Natural killer cell treated with Interleukin-12 subunit alpha and Interleukin-12 subunit beta and Interleukin-15 and Interleukin-18, amount 100 ng/mL, for 72 hours (primary cell): ENCODE measurements around the gene KLB. TPM values are rescaled to one million over a fixed set of nuclear protein-coding genes. Genes with fewer than 3 reads are reported as not detected.
"Not testable (repeated sequence)": the region's sequence is repeated elsewhere in the genome, so short reads cannot be mapped to it uniquely, and the experiment has no call there.

Experiments used
- ATAC-seq, 2 donors: fragments of 150-1000 bp; cut with Tn5 transposase in 1 of 2; sonication (Bioruptor Pico), chemical (Tn5 transposase) in 1 of 2; 2 replicates each; pipeline ENCODE4 v1.10.0; 2021
- DNase-seq: peaks from one replicate; pipeline ENCODE4 v3.0.0; 2022; ENCODE audit warnings: low spot score
- H3K27ac Mint-ChIP-seq, 2 donors: 1 replicate in 1 of 2; 2 replicates in 1 of 2; pipeline ENCODE4 v1.8.0; 2022; ENCODE audit warnings: mixed read lengths in 2 of 2, mild to moderate bottlenecking in 1 of 2, moderate library complexity in 1 of 2
- H3K27me3 Mint-ChIP-seq, 2 donors: 1 replicate in 1 of 2; 2 replicates in 1 of 2; pipeline ENCODE4 v1.8.0; 2022; ENCODE audit warnings: mixed read lengths in 2 of 2
- H3K36me3 Mint-ChIP-seq: one replicate; pipeline ENCODE4 v1.8.0; 2022; ENCODE audit warnings: mixed read lengths
- H3K4me1 Mint-ChIP-seq, 2 donors: 1 replicate in 1 of 2; 2 replicates in 1 of 2; pipeline ENCODE4 v1.8.0; 2022; ENCODE audit warnings: low read depth in 2 of 2, mixed read lengths in 2 of 2, mild to moderate bottlenecking in 1 of 2
- H3K4me3 Mint-ChIP-seq: one replicate; pipeline ENCODE4 v1.8.0; 2022; ENCODE audit warnings: mixed read lengths
- H3K9me3 Mint-ChIP-seq: 2 replicates; pipeline ENCODE4 v1.8.0; 2022; ENCODE audit warnings: mixed read lengths
- total RNA-seq, 2 donors: library from RNA; stranded (reverse); gene quantifications; one replicate each; pipeline ENCODE4 v1.2.3, GENCODE V29; 2022

The KLB gene
- total RNA-seq, result under 1 TPM in 1 of 2 donors, not detected in 1; 0.05 TPM

GRCh38 chr4:39406763-39407583, at the start of gene KLB:
Gene KLB, plus strand, starts transcription at chr4:39406930. Its CDS starts 20 bp downstream, at chr4:39406950.
- H3K4me3 Mint-ChIP-seq, result no peak within 1 kb of the TSS

GRCh38 chr4:39357002-39357401, 49.7 kb upstream of the KLB start:
- Mint-ChIP-seq H3K9me3 (no peaks in the 10 kb centered on the region), H3K27ac (peak overlapping the region; percentile 64 to 100), H3K4me1 (peaks cover 40 to 51% of the 10 kb centered on the region in 2 donors), H3K36me3 (no peaks in the 10 kb centered on the region), H3K4me3 (peak overlapping the region; percentile 2), H3K27me3 (no peaks in the 10 kb centered on the region)
- ATAC-seq, result no peak
- DNase-seq, result no peak

More at GRCh38 chr4:39406763-39407583, at the start of gene KLB:
- no peak within 1 kb of the TSS for H3K27ac Mint-ChIP-seq
- H3K27me3 Mint-ChIP-seq, result peaks cover 8 to 11% of the 10 kb centered on the region in 2 donors
- no peak for ATAC-seq
- no peaks in the 10 kb centered on the region for H3K36me3 Mint-ChIP-seq
- no peaks in the 10 kb centered on the region for H3K4me1 Mint-ChIP-seq
- no peaks in the 10 kb centered on the region for H3K9me3 Mint-ChIP-seq
- no peak for DNase-seq

DNA sequence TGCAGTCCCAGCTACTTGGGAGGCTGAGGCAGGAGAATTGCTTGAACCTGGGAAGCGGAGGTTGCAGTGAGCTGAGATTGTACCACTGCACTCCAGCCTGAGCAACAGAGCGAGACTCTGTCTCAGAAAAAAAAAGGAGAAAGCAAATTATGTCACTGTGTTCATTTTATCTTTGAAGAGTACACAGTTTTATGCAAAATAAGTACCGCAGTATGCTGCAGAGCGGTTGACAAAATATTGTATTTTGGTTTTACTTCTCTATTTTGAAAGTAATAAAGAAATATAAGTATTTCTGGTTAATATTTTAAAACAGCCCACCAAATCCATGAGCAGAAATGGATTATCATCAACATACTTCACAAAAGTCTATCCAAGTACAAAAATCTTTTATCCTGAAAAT, 46.1 kb upstream of the KLB start:
- peaks cover 26 to 40% of the 10 kb centered on the region in 2 donors for H3K4me1 Mint-ChIP-seq
- H3K27ac Mint-ChIP-seq, H3K4me3 Mint-ChIP-seq, H3K27me3 Mint-ChIP-seq, H3K9me3 Mint-ChIP-seq, H3K36me3 Mint-ChIP-seq, ATAC-seq, DNase-seq: not testable (repeated sequence)

- Mint-ChIP-seq H3K4me1 (peaks cover 29 to 35% of the 10 kb centered on the region in 2 donors), H3K4me3 (peak overlapping the region; percentile 1), H3K9me3 (no peaks in the 10 kb centered on the region), H3K36me3 (no peaks in the 10 kb centered on the region), H3K27ac (peak overlapping the region in 1 of 2 donors; percentile 9), H3K27me3 (no peaks in the 10 kb centered on the region)
- ATAC-seq, result no peak
- DNase-seq, result no peak
These were observed 43.9 kb upstream of the KLB start for GRCh38 chr4:39362827-39363226.

DNA sequence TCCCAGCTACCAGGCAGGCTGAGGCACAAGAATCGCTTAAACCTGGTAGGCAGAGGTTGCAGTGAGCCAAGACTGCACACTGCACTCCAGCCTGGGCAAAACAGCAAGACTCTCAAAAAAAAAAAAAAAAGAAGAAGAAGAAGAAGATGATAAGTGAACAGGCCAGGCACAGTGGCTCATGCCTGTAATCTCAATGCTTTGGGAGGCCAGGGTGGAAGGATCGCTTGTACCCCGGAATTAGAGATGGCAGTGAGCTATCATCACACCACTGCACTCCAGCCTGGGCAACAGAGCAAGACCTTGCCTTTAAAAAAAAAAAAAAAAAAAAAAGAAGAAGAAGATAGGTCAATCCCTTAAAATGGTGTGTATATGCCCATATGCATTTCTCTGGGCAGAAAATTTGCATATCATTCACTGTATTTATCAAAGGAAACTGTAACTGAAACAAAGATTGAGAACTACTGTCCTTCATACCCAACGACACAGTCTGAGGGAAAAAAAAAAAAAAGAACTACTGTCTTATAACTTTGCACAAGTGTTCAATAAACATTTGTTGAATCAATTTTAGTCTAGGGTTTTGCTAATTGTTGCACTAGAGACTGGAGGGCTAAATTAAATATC, 42.8 kb upstream of the KLB start:
- H3K27ac Mint-ChIP-seq, result peak overlapping the region; percentile 48 to 98
- H3K4me1 Mint-ChIP-seq, result peaks cover 25 to 31% of the 10 kb centered on the region in 2 donors
- no peaks in the 10 kb centered on the region for H3K9me3 Mint-ChIP-seq
- no peaks in the 10 kb centered on the region for H3K27me3 Mint-ChIP-seq
- DNase-seq, result no peak
- peak in 1 of 2 donors; percentile 51 for ATAC-seq
- H3K36me3 Mint-ChIP-seq, result no peaks in the 10 kb centered on the region
- H3K4me3 Mint-ChIP-seq, result peak overlapping the region; percentile 89

GRCh38 chr4:39365360-39365759, 41.4 kb upstream of the KLB start:
- no peaks in the 10 kb centered on the region for H3K36me3 Mint-ChIP-seq
- H3K4me3 Mint-ChIP-seq, result peak overlapping the region; percentile 89
- H3K9me3 Mint-ChIP-seq, result no peaks in the 10 kb centered on the region
- no peaks in the 10 kb centered on the region for H3K27me3 Mint-ChIP-seq
- no peak for DNase-seq
- peaks cover 22 to 27% of the 10 kb centered on the region in 2 donors for H3K4me1 Mint-ChIP-seq
- peak overlapping the region; percentile 86 to 98 for H3K27ac Mint-ChIP-seq
- no peak for ATAC-seq

DNA sequence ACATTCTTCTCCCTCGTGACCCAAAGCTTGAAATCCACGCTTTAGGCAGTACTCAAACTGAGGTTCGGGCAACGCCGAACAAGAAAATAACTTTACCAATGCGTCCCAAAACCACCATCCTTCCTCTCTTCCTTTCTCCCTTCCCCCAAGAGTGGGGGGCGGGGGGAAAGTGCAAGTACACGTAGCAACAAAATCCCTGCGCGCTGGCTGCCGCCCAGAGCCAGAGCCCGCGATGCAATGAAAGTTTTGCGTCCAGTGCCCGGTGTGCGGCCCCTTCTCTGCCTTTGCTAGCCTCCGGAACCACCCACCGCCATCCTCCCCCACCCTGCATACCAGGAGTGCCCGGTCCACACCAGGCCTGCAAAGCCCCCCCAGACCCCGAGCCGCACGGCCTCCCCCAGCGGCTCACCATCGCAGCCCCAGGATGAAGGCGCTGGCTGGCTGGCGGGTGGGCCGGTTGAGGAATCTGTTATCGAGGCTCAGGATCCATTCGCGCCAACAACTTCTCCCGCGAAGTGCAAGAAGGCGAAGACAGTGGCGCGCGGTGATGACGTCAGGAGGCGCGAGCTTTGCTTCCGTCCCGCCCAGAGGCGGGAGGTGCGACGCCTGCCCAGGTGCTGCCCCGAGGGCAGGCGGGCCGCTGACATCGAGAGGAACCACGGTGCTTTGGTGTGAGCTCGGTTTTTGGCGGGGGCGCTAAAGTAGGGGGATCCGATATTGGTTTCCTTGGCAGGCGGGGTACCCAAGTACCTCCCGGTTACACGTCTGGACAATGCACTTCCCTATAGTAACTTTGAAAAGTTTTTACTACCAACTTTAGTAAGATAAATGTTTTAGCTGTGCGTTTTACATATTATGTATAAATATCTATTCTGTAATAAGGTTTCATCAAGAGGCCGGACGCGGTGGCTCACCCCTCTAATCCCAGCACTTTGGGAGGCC, 40.6 kb upstream of the KLB start, which contains the start of gene RFC1:
Gene RFC1, minus strand, starts transcription at position 533 of the 942 bp plus-strand sequence. Its CDS starts 121 bp downstream, at position 412.
- H3K27me3 Mint-ChIP-seq, result no peaks in the 10 kb centered on the region
- DNase-seq (peak; percentile 95), ATAC-seq (peak; percentile 95 to 96)
- peak within 1 kb of the TSS; percentile 89 for H3K4me3 Mint-ChIP-seq
- no peaks in the 10 kb centered on the region for H3K9me3 Mint-ChIP-seq
- H3K36me3 Mint-ChIP-seq, result no peaks in the 10 kb centered on the region
- H3K27ac Mint-ChIP-seq, result peak within 1 kb of the TSS; percentile 86 to 98
- peaks cover 22 to 27% of the 10 kb centered on the region in 2 donors for H3K4me1 Mint-ChIP-seq

- H3K9me3 Mint-ChIP-seq, result no peaks in the 10 kb centered on the region
- ATAC-seq, result no peak
- H3K4me3 Mint-ChIP-seq, result peak overlapping the region; percentile 38
- peaks cover 20 to 25% of the 10 kb centered on the region in 2 donors for H3K4me1 Mint-ChIP-seq
- H3K36me3 Mint-ChIP-seq, result no peaks in the 10 kb centered on the region
- no peak for DNase-seq
- peak overlapping the region; percentile 86 to 98 for H3K27ac Mint-ChIP-seq
- no peaks in the 10 kb centered on the region for H3K27me3 Mint-ChIP-seq
These were observed 39.6 kb upstream of the KLB start for GRCh38 chr4:39367166-39367565.

DNA sequence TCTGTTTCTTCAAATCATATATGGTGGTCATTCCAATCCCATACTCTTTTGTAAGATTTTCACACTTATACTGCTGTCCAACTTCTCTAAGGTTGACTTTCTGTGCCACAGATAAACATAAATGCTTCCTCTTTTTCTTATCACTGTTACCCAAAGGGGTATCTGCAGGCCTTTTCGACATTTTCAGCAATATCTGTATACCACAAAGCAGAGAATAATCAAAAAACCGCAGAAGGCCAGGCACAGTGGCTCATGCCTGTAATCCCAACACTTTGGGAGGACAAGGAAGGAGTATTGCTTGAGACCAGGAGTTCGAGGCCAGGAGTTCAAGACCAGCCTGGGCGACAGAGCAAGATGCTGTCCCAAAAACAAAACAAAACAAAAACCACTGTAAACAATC, 37.4 kb upstream of the KLB start:
- DNase-seq (no peak), ATAC-seq (no peak)
- no peaks in the 10 kb centered on the region for H3K36me3 Mint-ChIP-seq

GRCh38 chr4:39371209-39371608, 35.5 kb upstream of the KLB start:
- H3K9me3 Mint-ChIP-seq, ATAC-seq, H3K36me3 Mint-ChIP-seq, H3K27me3 Mint-ChIP-seq, H3K27ac Mint-ChIP-seq, H3K4me3 Mint-ChIP-seq, H3K4me1 Mint-ChIP-seq, DNase-seq: not testable (repeated sequence)

More for the DNA sequence above, 37.4 kb upstream of the KLB start:
- H3K4me3 Mint-ChIP-seq, result no peak overlapping the region
- no peaks in the 10 kb centered on the region for H3K9me3 Mint-ChIP-seq
- H3K4me1 Mint-ChIP-seq, result peaks cover 12% of the 10 kb centered on the region in 2 donors
- H3K27me3 Mint-ChIP-seq, result peaks cover 0 to 3% of the 10 kb centered on the region in 2 donors
- no peak overlapping the region for H3K27ac Mint-ChIP-seq

DNA sequence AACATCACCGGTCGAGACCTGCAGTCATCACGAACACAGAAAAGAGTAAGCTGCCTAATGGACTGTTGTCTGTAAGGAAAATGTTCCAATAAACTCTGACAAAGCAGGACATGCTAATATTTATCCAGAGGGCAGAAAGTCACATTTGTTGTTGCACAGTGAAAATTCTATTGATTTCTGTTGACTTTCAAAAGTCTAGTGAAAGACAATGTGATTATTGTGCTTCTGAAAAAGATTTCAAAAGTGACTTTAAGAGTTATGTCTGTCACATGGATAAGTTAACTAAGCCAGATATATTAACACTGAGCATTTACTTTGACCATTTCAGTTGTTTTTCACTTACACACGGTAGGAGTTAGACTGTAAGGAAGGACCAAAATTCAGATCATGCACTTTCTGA, 31.3 kb upstream of the KLB start:
- DNase-seq (no peak), ATAC-seq (no peak)

GRCh38 chr4:39383690-39384089, 23.0 kb upstream of the KLB start:
- Mint-ChIP-seq H3K27ac (no peak overlapping the region), H3K36me3 (peaks cover 10% of the 10 kb centered on the region), H3K4me1 (no peaks in the 10 kb centered on the region), H3K9me3 (peaks cover 4% of the 10 kb centered on the region), H3K4me3 (no peak overlapping the region), H3K27me3 (peaks cover 26 to 28% of the 10 kb centered on the region in 2 donors)
- DNase-seq (no peak), ATAC-seq (peak in 1 of 2 donors; percentile 38)

More for the DNA sequence above, 31.3 kb upstream of the KLB start:
- H3K9me3 Mint-ChIP-seq, result peaks cover 4% of the 10 kb centered on the region
- H3K27ac Mint-ChIP-seq, result no peak overlapping the region
- peaks cover 30 to 43% of the 10 kb centered on the region in 2 donors for H3K27me3 Mint-ChIP-seq
- H3K36me3 Mint-ChIP-seq, result peaks cover 10% of the 10 kb centered on the region
- H3K4me1 Mint-ChIP-seq, result no peaks in the 10 kb centered on the region
- H3K4me3 Mint-ChIP-seq, result no peak overlapping the region

DNA sequence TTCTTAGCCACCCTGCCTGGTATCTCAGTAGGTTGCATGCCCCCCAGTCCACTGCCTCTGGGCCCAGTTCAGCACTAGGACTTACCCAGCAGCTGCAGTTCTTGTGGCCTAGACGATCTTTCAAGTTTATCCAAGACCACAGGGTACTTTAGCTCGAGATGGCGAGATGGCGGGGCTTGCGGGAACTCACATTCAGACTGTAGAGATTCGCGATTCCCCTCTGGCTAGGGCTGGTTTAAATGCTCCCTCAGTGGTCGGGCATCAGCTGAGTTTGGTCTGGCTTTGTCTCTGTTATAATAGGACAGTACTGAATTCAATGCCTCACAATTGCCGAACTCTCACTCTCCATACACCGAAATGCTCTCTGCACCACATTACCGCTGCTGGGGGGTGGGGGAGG, 22.2 kb upstream of the KLB start:
- ATAC-seq (no peak), DNase-seq (no peak)
- peaks cover 17 to 23% of the 10 kb centered on the region in 2 donors for H3K27me3 Mint-ChIP-seq
- H3K9me3 Mint-ChIP-seq, result peaks cover 3% of the 10 kb centered on the region
- H3K27ac Mint-ChIP-seq, result no peak overlapping the region
- H3K4me1 Mint-ChIP-seq, result no peaks in the 10 kb centered on the region
- peaks cover 8% of the 10 kb centered on the region for H3K36me3 Mint-ChIP-seq
- H3K4me3 Mint-ChIP-seq, result no peak overlapping the region
